PC-3 (cell line): ENCODE measurements around the gene HLA-A. TPM values are rescaled to one million over a fixed set of nuclear protein-coding genes. Genes with fewer than 3 reads are reported as not detected.

Experiments
- ATAC-seq: fragments of 200-7000 bp; cut with Tn5 transposase; 2 replicates; pipeline ENCODE4 v1.9.1; 2020; ENCODE audit warnings: mild to moderate bottlenecking, moderate library complexity
- BruUV-seq: library from RNA; stranded (reverse); fragments of 400-500 nt; replicated peaks from 2 replicates; lab custom pipeline; 2021; lab: Mats Ljungman, UMichigan
- CTCF ChIA-PET: fragments of 300-600 bp; sonication (Branson Sonifier 250); formaldehyde crosslinking; loops from one replicate; lab custom pipeline; 2022; ENCODE audit warnings: antibody characterized with exemption; lab: Charles Lee
- POLR2A ChIA-PET: fragments of 300-600 bp; sonication (Branson Sonifier 250); formaldehyde crosslinking; loops from one replicate; lab custom pipeline; 2022; ENCODE audit warnings: antibody characterized with exemption; ENCODE audit not compliant: unreplicated experiment; lab: Charles Lee
- DNase-seq: peaks from one replicate; pipeline ENCODE4 v3.0.0-alpha.2; 2015
- H2AFZ ChIP-seq: fragments of 300-600 bp; sonication (generic); 2 replicates; pipeline ENCODE4 v1.6.0; 2016; ENCODE audit warnings: antibody characterized with exemption, low read length
- H3F3A ChIP-seq: fragments of 300-600 bp; sonication (generic); one replicate; pipeline ENCODE4 v1.6.0; 2017; ENCODE audit warnings: antibody characterized with exemption, low read length, control low read depth, mild to moderate bottlenecking; ENCODE audit not compliant: unreplicated experiment
- H3K27ac ChIP-seq: fragments of 300-600 bp; sonication (generic); 2 replicates; pipeline ENCODE4 v1.5.1; 2016; ENCODE audit warnings: mild to moderate bottlenecking, low read length
- H3K27me3 ChIP-seq: fragments of 300-600 bp; sonication (generic); 2 replicates; pipeline ENCODE4 v1.6.1; 2016; ENCODE audit warnings: low read length, mixed read lengths
- H3K36me3 ChIP-seq: fragments of 300-600 bp; sonication (generic); 2 replicates; pipeline ENCODE4 v1.6.1; 2016; ENCODE audit warnings: low read depth, mixed run types, low read length, mixed read lengths
- H3K4me1 ChIP-seq: fragments of 300-600 bp; sonication (generic); 2 replicates; pipeline ENCODE4 v1.5.1; 2016; ENCODE audit warnings: low read length; ENCODE audit not compliant: insufficient read depth
- H3K4me2 ChIP-seq: fragments of 300-600 bp; sonication (generic); 2 replicates; pipeline ENCODE4 v1.6.0; 2016; ENCODE audit warnings: low read length
- H3K4me3 ChIP-seq: fragments of 300-600 bp; sonication (generic); 2 replicates; pipeline ENCODE4 v1.5.1; 2016; ENCODE audit warnings: mild to moderate bottlenecking, low read length, mixed read lengths
- H3K79me2 ChIP-seq: fragments of 300-600 bp; sonication (generic); 2 replicates; pipeline ENCODE4 v1.6.1; 2017; ENCODE audit warnings: low read length, mixed read lengths
- H3K9ac ChIP-seq: fragments of 300-600 bp; sonication (generic); 2 replicates; pipeline ENCODE4 v1.6.0; 2016; ENCODE audit warnings: mild to moderate bottlenecking, low read length
- H3K9me2 ChIP-seq: fragments of 300-600 bp; sonication (generic); replicated peaks from 2 replicates; pipeline ENCODE4 v1.6.1; 2016; ENCODE audit warnings: mixed run types, low read length, mixed read lengths
- H3K9me3 ChIP-seq: fragments of 300-600 bp; sonication (generic); 2 replicates; pipeline ENCODE4 v1.6.1; 2016; ENCODE audit warnings: low read length, mixed read lengths
- H4K20me1 ChIP-seq: fragments of 300-600 bp; sonication (generic); 2 replicates; pipeline ENCODE4 v1.6.1; 2016; ENCODE audit warnings: low read length, mixed read lengths
- EZH2 ChIP-seq: fragments of 300-600 bp; sonication (generic); IDR thresholded peaks from one replicate; pipeline ENCODE4 v1.6.1; 2017; ENCODE audit warnings: antibody characterized with exemption, mild to moderate bottlenecking, low read length; ENCODE audit not compliant: unreplicated experiment
- EZH2phosphoT487 ChIP-seq: fragments of 300-600 bp; sonication (generic); IDR thresholded peaks from 2 replicates; pipeline ENCODE4 v1.6.1; 2018; ENCODE audit warnings: mild to moderate bottlenecking, antibody characterized with exemption, low read length, borderline replicate concordance
- intact Hi-C: fragments of 100-400 bp; cut with micrococcal nuclease; formaldehyde crosslinking; loops from 2 replicates; pipeline ENCODE4 v1.9.0; 2023
- total RNA-seq: library from RNA; depleted of rRNA; stranded (reverse); fragments of >200 nt; gene quantifications from 2 replicates; pipeline ENCODE4 v1.2.3, GENCODE V29; 2014
- TF ChIP-seq, protein P1 (sequence below): fragments of 300-600 bp; sonication (generic); conservative IDR thresholded peaks from 2 replicates; pipeline ENCODE4 v1.5.1; 2017; ENCODE audit warnings: antibody characterized with exemption, low read depth, mild to moderate bottlenecking, low read length

The HLA-A gene
- total RNA-seq, 1 experiment from 2014 or later: 426 TPM

DNA sequence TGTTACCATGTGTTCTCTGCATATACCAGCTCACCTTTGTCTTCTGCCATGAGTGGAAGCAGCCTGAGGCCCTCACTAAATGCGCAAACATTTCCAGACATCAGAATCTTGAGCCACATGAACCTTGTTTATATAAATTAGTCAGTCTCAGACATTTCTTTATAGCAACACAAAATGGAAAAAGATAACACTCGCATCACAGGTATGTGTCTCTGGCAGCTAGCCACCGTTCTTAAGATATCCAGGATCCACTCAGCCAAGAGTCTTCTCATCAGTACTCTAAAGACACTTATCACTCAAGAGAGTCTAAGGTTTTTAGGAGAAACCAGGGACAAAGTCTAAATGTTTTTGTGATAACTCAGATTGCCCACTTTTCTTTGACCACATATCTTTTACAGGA, 43.1 kb upstream of the HLA-A start:
- ChIA-PET POLR2A (no interaction called here), CTCF (no interaction called here)
- TF ChIP-seq, protein P1, sequence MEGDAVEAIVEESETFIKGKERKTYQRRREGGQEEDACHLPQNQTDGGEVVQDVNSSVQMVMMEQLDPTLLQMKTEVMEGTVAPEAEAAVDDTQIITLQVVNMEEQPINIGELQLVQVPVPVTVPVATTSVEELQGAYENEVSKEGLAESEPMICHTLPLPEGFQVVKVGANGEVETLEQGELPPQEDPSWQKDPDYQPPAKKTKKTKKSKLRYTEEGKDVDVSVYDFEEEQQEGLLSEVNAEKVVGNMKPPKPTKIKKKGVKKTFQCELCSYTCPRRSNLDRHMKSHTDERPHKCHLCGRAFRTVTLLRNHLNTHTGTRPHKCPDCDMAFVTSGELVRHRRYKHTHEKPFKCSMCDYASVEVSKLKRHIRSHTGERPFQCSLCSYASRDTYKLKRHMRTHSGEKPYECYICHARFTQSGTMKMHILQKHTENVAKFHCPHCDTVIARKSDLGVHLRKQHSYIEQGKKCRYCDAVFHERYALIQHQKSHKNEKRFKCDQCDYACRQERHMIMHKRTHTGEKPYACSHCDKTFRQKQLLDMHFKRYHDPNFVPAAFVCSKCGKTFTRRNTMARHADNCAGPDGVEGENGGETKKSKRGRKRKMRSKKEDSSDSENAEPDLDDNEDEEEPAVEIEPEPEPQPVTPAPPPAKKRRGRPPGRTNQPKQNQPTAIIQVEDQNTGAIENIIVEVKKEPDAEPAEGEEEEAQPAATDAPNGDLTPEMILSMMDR: no peak
- TF ChIP-seq EZH2phosphoT487: no peak
- Histone ChIP-seq H4K20me1 (no peaks in the 10 kb centered on the region), H3K4me2 (no peak overlapping the region), H3K4me3 (no peak overlapping the region), H3K79me2 (no peaks in the 10 kb centered on the region), H3K9ac (no peak overlapping the region), H2AFZ (no peak overlapping the region), H3K4me1 (no peaks in the 10 kb centered on the region), H3K9me3 (no peaks in the 10 kb centered on the region), H3K9me2 (no peaks in the 10 kb centered on the region), H3K36me3 (no peaks in the 10 kb centered on the region), H3K27ac (no peak overlapping the region), H3F3A (no peaks in the 10 kb centered on the region), H3K27me3 (no peaks in the 10 kb centered on the region)
- DNase-seq (no peak), ATAC-seq (no peak)
- intact Hi-C loops: no loop called here
- no TSS peak for BruUV-seq

DNA sequence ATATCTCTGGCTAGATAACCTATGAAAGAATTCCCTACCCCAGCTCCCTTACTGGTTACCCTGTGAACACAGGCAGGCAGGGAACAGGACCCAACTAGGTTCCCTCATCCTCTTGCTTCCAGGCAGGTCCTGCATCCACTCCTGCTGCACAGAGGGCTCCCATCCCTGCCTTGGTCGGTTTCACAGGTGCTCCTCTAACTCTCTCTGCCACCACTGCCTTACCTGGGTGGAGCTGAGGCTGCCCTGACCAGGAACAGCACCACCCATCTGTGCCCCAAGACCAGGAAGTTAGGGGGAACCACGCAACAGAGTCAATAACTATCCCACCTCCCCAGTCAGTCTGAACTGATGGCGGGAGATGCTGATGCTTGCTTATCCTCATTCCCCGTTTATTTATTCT, 37.0 kb upstream of the HLA-A start:
- Histone ChIP-seq H3K27me3 (no peaks in the 10 kb centered on the region), H3K9ac (no peak overlapping the region), H2AFZ (no peak overlapping the region), H3F3A (no peaks in the 10 kb centered on the region), H3K9me2 (no peaks in the 10 kb centered on the region), H3K79me2 (no peaks in the 10 kb centered on the region), H3K9me3 (no peaks in the 10 kb centered on the region), H3K36me3 (no peaks in the 10 kb centered on the region), H4K20me1 (no peaks in the 10 kb centered on the region), H3K4me2 (no peak overlapping the region), H3K4me1 (no peaks in the 10 kb centered on the region), H3K4me3 (no peak overlapping the region), H3K27ac (no peak overlapping the region)
- ATAC-seq (no peak), DNase-seq (no peak)
- CTCF ChIA-PET: no interaction called here
- POLR2A ChIA-PET: no interaction called here
- no peak for TF ChIP-seq EZH2
- no peak for TF ChIP-seq EZH2phosphoT487
- TF ChIP-seq, protein P1: no peak
- no TSS peak for BruUV-seq
- intact Hi-C loops: no loop called here

DNA sequence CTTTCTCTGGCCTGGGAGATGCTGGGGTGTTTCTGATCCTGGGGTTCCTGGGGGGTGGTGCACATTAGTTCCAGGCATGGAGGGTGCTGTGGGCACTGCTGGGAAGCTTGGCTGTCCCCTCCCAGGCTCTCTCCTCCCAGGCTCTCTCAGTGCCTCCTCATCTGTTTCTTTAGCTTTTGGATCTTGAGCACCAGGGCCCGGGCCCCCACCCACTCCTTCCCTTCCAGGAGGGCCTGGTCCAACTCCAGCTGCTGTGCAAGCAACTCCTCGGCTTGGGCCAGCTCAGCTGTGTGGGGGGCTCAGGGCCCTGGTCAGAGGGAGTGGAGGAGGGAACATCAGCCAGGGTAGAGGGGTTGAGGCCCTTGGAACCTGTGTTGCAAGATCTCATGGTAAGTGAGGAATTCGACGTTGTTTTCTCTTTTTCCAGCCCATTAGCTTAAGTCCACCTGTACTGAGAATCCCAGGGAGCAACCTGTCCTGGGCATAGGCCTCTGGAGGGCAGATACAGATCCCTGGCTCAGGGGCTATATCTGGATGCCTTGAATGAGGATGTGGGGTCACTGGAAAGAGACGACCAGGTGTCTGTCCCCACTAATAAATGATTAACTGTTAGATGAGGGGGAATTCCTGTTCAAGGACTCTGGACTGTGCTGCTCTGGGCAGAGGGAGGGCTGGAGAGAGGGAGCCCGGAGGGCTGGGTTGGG, 34.5 kb upstream of the HLA-A start:
- no peaks in the 10 kb centered on the region for H4K20me1 ChIP-seq
- H3K9ac ChIP-seq: no peak overlapping the region
- H3K4me1 ChIP-seq: no peaks in the 10 kb centered on the region
- no peaks in the 10 kb centered on the region for H3K9me2 ChIP-seq
- H3K79me2 ChIP-seq: no peaks in the 10 kb centered on the region
- intact Hi-C loops: no loop called here
- H3K9me3 ChIP-seq: no peaks in the 10 kb centered on the region
- H3K36me3 ChIP-seq: no peaks in the 10 kb centered on the region
- DNase-seq (no peak), ATAC-seq (no peak)
- H3K27me3 ChIP-seq: no peaks in the 10 kb centered on the region
- no peak overlapping the region for H3K27ac ChIP-seq
- H3F3A ChIP-seq: no peaks in the 10 kb centered on the region
- TF ChIP-seq, protein P1: no peak
- no peak for TF ChIP-seq EZH2
- no peak for TF ChIP-seq EZH2phosphoT487
- BruUV-seq: no TSS peak
- no peak overlapping the region for H2AFZ ChIP-seq
- POLR2A ChIA-PET: no interaction called here
- no peak overlapping the region for H3K4me3 ChIP-seq
- H3K4me2 ChIP-seq: no peak overlapping the region
- CTCF ChIA-PET: no interaction called here
